Measurements from ENCODE around the gene RUFY3. TPM values are rescaled to one million over a fixed set of nuclear protein-coding genes. Genes with fewer than 3 reads are reported as not detected.

Gene RUFY3
- total and polyA plus RNA-seq, 2 of the 4 experiments (the other 2 are of a cell fraction) = 19.6 to 28.9 TPM

DNA sequence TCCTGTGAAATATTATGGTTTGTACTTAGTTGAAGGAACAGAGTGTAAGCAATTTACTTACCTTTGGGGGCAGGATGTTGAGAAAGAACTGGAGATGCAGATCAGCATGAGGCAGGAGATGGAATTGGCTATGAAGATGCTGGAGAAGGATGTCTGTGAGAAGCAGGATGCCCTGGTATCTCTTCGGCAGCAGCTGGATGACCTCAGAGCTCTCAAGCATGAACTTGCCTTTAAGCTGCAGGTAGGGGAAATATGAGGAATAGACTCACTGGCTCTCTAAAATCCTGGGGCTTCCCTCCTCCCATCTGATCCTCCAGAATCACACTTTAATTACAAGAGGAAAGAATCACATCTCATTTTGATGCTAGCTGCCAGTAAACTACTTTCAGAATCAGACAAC, 67.0 kb downstream of the RUFY3 start:
- Histone ChIP-seq H4K91ac (ENCODE audit: insufficient read depth, low read depth, low read length) (no peak overlapping the region), H3K18ac (ENCODE audit: low read depth, low read length) (no peak overlapping the region), H2BK20ac (ENCODE audit: low read depth, low read length) (no peak overlapping the region), H3K9me3 (ENCODE audit: control insufficient read depth, insufficient read depth, low read length) (no peaks in the 10 kb centered on the region), H3K9ac (ENCODE audit: low read depth, low read length) (no peak overlapping the region), H2AK5ac (ENCODE audit: low read depth, low read length) (no peak overlapping the region), H3K4ac (ENCODE audit: low read depth, low read length) (no peak overlapping the region), H3K4me1 (ENCODE audit: control insufficient read depth, insufficient read depth, low read length) (no peaks in the 10 kb centered on the region; the same call in 1 of the 2 replicates), H2AFZ (replicated peaks; ENCODE audit: low read length, poor library complexity) (no peak overlapping the region), H3K27me3 (ENCODE audit: control insufficient read depth, insufficient read depth, low read length) (no peaks in the 10 kb centered on the region), H3K56ac (ENCODE audit: extremely low read depth, insufficient read depth, low read length) (no peak overlapping the region), H3K4me3 (ENCODE audit: insufficient read depth, low read depth, low read length) (no peak overlapping the region), H2BK5ac (ENCODE audit: low read depth, low read length, poor library complexity, severe bottlenecking) (no peak overlapping the region), H3K23ac (ENCODE audit: low read depth, low read length) (no peak overlapping the region), H4K8ac (ENCODE audit: low read depth in 2 of 2, low read length in 2 of 2) (no peak overlapping the region), H4K20me1 (ENCODE audit: insufficient read depth, low read length) (no peaks in the 10 kb centered on the region), H3K36me3 (ENCODE audit: control insufficient read depth, insufficient read depth, low read length) (peaks cover 21% of the 10 kb centered on the region), H3K79me1 (ENCODE audit: low read depth in 1 of 2, low read length in 2 of 2) (no peaks in the 10 kb centered on the region; a peak in 1 of 4 replicates), H4K5ac (ENCODE audit: low read depth, low read length) (no peak overlapping the region), H3K14ac (replicated peaks; ENCODE audit: low read depth, low read length) (no peak overlapping the region), H2BK120ac (ENCODE audit: low read depth, low read length) (no peak overlapping the region), H3K9me1 (ENCODE audit: insufficient read depth, low read length) (0 out of 2 replicates have a peak, but pooled peaks cover 3% of the 10 kb centered on the region), H3K4me2 (ENCODE audit: low read depth, low read length) (no peak overlapping the region), H2BK15ac (ENCODE audit: low read depth, low read length) (no peak overlapping the region), H2AK9ac (replicated peaks; ENCODE audit: low read depth, low read length, poor library complexity) (no peak overlapping the region), H3K27ac (ENCODE audit: insufficient read depth, low read length) (no peak overlapping the region)
- no TSS peak for BruUV-seq (replicated peaks)
- dilution Hi-C loops (cut with HindIII; ENCODE audit: low sequenced_read_pairs, unreplicated experiment) = no loop called here
- POLR2A ChIA-PET (ENCODE audit: unreplicated experiment) = no interaction called here
- intact Hi-C loops (cut with micrococcal nuclease) = loop anchor here (5.0 kb wide), 1 partner anchor 39 kb away; no protein-coding TSS in a partner anchor
- in situ Hi-C loops (cut with MboI; ENCODE audit: low sequenced_read_pairs) = no loop called here
- no peak for TF ChIP-seq RCOR1 (IDR thresholded peaks at IDR 0.05; ENCODE audit: insufficient replicate concordance, low read length)
- TF ChIP-seq, protein P1, sequence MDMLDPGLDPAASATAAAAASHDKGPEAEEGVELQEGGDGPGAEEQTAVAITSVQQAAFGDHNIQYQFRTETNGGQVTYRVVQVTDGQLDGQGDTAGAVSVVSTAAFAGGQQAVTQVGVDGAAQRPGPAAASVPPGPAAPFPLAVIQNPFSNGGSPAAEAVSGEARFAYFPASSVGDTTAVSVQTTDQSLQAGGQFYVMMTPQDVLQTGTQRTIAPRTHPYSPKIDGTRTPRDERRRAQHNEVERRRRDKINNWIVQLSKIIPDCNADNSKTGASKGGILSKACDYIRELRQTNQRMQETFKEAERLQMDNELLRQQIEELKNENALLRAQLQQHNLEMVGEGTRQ (IDR thresholded peaks at IDR 0.05; ENCODE audit: low read depth, low read length) = no peak
- no peak for TF ChIP-seq MAFK (IDR thresholded peaks at IDR 0.05; ENCODE audit: low read depth, low read length)
- TF ChIP-seq RFX5 (IDR thresholded peaks at IDR 0.05; ENCODE audit: low read depth, low read length) = no peak
- no peak for ATAC-seq (ENCODE audit: low read depth)
- no CpG with 5 or more reads among the region's 1 CpG for WGBS, 2 experiments (ENCODE audit: extremely low coverage in 2 of 2, insufficient read length in 1 of 2)
- CTCF ChIA-PET = interaction anchor here (0.6 kb wide), 1 partner anchor 56 kb away, joined by 4 read pairs; no protein-coding TSS in a partner anchor
- DNase-seq = no peak

All from IMR-90 (cell line).